Lung (tissue), 12 donors: ENCODE data around the gene CTDSP1. TPM values are rescaled to one million over a fixed set of nuclear protein-coding genes. Genes with fewer than 3 reads are reported as not detected.

Experiments used
- ATAC-seq: fragments of 200-7000 bp; cut with Tn5 transposase; one replicate; pipeline ENCODE4 v1.9.1; 2020; ENCODE audit warnings: moderate number of reproducible peaks; ENCODE audit not compliant: insufficient read depth, low FRiP score
- DNase-seq, 3 donors: peaks; one replicate each; pipeline ENCODE4 v3.0.0-alpha.2; 2013 to 2017
- H3K27ac ChIP-seq, 2 donors: one replicate each; pipeline ENCODE4 v1.5.1; 2013; ENCODE audit warnings: mild to moderate bottlenecking in 2 of 2, moderate library complexity in 2 of 2, control low read depth in 1 of 2, inconsistent platforms in 1 of 2, low read depth in 1 of 2, low read length in 1 of 2
- H3K27me3 ChIP-seq, 3 donors: one replicate each; pipeline ENCODE4 v1.5.1; 2013; ENCODE audit warnings: low read length in 2 of 3; ENCODE audit not compliant: control insufficient read depth in 3 of 3, insufficient read depth in 3 of 3
- H3K36me3 ChIP-seq, 4 donors: one replicate each; pipeline ENCODE4 v1.5.1; 2013; ENCODE audit warnings: low read length in 4 of 4, mild to moderate bottlenecking in 1 of 4, moderate library complexity in 1 of 4; ENCODE audit not compliant: control insufficient read depth in 4 of 4, insufficient read depth in 4 of 4
- H3K4me1 ChIP-seq, 5 donors: one replicate each; pipeline ENCODE4 v1.5.1; 2013; ENCODE audit warnings: low read length in 5 of 5, mild to moderate bottlenecking in 2 of 5, moderate library complexity in 1 of 5; ENCODE audit not compliant: control insufficient read depth in 5 of 5, insufficient read depth in 5 of 5
- H3K4me3 ChIP-seq: one replicate; pipeline ENCODE4 v1.5.1; 2013; ENCODE audit warnings: mild to moderate bottlenecking, control low read depth, moderate library complexity
- H3K9ac ChIP-seq, 2 donors: one replicate each; pipeline ENCODE4 v1.5.1; 2013; ENCODE audit warnings: low read length in 2 of 2, control low read depth in 1 of 2; ENCODE audit not compliant: insufficient read depth in 1 of 2
- H3K9me3 ChIP-seq, 4 donors: one replicate each; pipeline ENCODE4 v1.5.1; 2013; ENCODE audit warnings: low read length in 3 of 4, mild to moderate bottlenecking in 1 of 4, moderate library complexity in 1 of 4; ENCODE audit not compliant: control insufficient read depth in 4 of 4, insufficient read depth in 3 of 4
- WGBS, 2 donors: extraction: QIAGEN DNeasy Blood & Tissue Kit; methylation state at CpG; one replicate each; pipeline ENCODE4 v1.1.7; 2013; 5-methylcytosine and 5-hydroxymethylcytosine counted together
- polyA plus RNA-seq, 2 donors: library from polyadenylated mRNA; stranded (reverse); fragments of 200-250 nt; gene quantifications; one replicate each; pipeline ENCODE4 v1.2.1, GENCODE V29; 2013
- total RNA-seq, 2 donors: library from RNA; depleted of rRNA in 1 of 2; stranded (reverse); fragments of >200 nt in 1 of 2; gene quantifications; one replicate each; pipeline ENCODE4 v1.2.1, GENCODE V29; 2014 to 2021
- TF ChIP-seq, protein P1 (sequence below): IDR thresholded peaks from 2 replicates; pipeline ENCODE4 v1.5.1; 2012; ENCODE audit warnings: mild to moderate bottlenecking; ENCODE audit errors: control extremely low read depth, extremely low read depth
- donor health status: control.
- donor health status: control.
- donor health status: Bipolar disorder and iron deficiency.
- donor health status: healthy.
- donor health status: DM: yes; HTN: yes; CAD: no.

CTDSP1 gene
- total and polyA plus RNA-seq, 4 donors, result 113 to 183 (median 139) TPM

DNA sequence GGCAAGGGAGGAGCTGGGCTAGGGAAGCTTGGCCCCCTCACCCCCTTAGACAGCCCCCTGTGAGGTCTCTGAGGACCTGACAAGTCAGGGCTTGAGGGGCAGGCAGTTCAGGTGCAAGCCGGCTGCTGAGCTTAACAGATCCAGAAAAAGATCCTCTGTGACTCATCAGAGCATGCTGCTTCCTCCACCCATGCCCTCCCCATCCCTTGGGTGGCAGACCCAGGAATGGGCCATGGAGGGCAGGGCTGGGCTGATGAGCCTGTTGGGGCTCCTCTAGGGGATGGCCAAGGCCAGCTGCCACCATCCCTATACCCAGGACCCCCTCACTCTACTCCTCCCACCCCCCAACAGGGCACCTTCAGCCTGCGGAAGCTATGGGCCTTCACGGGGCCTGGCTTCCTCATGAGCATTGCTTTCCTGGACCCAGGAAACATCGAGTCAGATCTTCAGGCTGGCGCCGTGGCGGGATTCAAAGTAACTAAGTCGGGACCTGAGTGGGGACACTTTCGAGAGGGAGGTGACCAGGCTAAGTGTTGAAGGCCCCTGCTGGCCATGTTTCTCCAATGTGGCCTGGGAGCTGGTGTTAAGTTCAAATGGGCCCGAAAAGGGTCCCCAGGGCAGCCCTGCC is 15.7 kb upstream of the CTDSP1 start:
- Histone ChIP-seq H3K36me3 (no peaks in the 10 kb centered on the region), H3K27ac (peak overlapping the region in 1 of 2 donors; percentile 37), H3K27me3 (no peaks in the 10 kb centered on the region), H3K9ac (no peak overlapping the region), H3K4me3 (peak overlapping the region; percentile 27), H3K9me3 (no peaks in the 10 kb centered on the region), H3K4me1 (peaks cover 0 to 6% (median 3%) of the 10 kb centered on the region in 5 donors)
- DNase-seq (no peak), ATAC-seq (no peak)
- WGBS, 2 donors, result 85 to 86% methylated on average over 10 of the region's 10 CpGs
- TF ChIP-seq, protein P1, sequence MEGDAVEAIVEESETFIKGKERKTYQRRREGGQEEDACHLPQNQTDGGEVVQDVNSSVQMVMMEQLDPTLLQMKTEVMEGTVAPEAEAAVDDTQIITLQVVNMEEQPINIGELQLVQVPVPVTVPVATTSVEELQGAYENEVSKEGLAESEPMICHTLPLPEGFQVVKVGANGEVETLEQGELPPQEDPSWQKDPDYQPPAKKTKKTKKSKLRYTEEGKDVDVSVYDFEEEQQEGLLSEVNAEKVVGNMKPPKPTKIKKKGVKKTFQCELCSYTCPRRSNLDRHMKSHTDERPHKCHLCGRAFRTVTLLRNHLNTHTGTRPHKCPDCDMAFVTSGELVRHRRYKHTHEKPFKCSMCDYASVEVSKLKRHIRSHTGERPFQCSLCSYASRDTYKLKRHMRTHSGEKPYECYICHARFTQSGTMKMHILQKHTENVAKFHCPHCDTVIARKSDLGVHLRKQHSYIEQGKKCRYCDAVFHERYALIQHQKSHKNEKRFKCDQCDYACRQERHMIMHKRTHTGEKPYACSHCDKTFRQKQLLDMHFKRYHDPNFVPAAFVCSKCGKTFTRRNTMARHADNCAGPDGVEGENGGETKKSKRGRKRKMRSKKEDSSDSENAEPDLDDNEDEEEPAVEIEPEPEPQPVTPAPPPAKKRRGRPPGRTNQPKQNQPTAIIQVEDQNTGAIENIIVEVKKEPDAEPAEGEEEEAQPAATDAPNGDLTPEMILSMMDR, result no peak

DNA sequence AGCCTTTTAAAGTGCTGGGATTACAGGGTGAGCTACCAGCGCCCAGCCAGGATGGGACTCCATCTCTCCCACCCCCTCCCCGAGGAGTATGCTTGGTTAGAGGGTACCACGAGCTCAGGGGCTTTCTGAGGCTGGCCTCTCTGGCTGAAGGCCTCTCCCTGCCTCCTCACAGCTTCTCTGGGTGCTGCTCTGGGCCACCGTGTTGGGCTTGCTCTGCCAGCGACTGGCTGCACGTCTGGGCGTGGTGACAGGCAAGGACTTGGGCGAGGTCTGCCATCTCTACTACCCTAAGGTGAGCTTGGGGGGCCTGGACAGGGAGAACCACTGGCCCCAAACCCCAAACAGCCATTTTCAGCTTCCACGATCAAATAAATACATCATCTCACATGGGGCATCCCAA is 14.7 kb upstream of the CTDSP1 start:
- Histone ChIP-seq H3K4me3 (no peak overlapping the region), H3K36me3 (no peaks in the 10 kb centered on the region), H3K9ac (no peak overlapping the region), H3K4me1 (peaks cover 0 to 6% (median 3%) of the 10 kb centered on the region in 5 donors), H3K27ac (no peak overlapping the region), H3K9me3 (no peaks in the 10 kb centered on the region), H3K27me3 (no peaks in the 10 kb centered on the region)
- TF ChIP-seq, protein P1, result no peak
- no peak for ATAC-seq
- no peak for DNase-seq
- WGBS, 2 donors, result 87 to 91% methylated on average over 9 of the region's 9 CpGs

DNA sequence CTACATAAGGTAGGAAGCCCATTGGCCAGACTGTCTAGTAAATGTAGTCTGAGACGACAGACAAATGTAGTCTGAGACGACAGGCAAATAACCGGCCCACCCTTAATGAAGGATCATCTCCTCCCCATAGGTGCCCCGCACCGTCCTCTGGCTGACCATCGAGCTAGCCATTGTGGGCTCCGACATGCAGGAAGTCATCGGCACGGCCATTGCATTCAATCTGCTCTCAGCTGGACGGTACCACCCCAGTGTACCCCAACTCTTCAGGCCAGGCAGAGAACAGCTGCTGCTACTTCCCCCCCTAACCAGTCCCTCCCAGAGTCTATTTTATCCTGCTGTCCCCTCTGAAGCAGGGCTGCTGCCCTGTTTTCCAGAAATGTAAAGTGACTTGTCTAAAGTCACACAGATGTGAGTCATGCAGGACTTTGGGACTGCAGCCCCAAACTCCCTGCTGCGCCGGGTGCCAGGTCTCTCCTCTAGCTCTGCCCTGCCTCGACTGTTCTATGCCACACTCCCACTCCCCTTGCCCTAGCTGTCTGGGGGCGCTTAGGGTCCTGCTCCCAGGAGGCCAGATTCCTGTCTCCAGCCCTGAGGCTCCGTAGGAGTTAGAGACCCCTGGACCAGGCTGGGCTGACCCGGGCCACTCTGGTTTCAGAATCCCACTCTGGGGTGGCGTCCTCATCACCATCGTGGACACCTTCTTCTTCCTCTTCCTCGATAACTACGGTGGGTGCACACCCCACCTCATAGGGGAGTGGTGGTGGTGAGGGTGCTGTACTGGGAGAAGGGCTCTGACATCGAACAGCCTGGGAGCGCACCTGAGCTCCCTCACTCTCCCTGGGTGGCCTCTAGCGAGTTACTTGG is 12.9 kb upstream of the CTDSP1 start:
- TF ChIP-seq, protein P1, result no peak
- H3K4me1 ChIP-seq, result peaks cover 0 to 6% (median 3%) of the 10 kb centered on the region in 5 donors
- H3K27me3 ChIP-seq, result no peaks in the 10 kb centered on the region
- no peak overlapping the region for H3K9ac ChIP-seq
- H3K27ac ChIP-seq, result peak overlapping the region; percentile 22 to 82
- 69 to 70% methylated on average over 23 of the region's 23 CpGs for WGBS, 2 donors
- no peaks in the 10 kb centered on the region for H3K36me3 ChIP-seq
- no peaks in the 10 kb centered on the region for H3K9me3 ChIP-seq
- DNase-seq (no peak), ATAC-seq (no peak)
- no peak overlapping the region for H3K4me3 ChIP-seq
